Liver (tissue), 3 donors: ENCODE results near the gene CCDC141.

Source experiments
- RXRA ChIP-seq, 2 donors: IDR thresholded peaks; 2 replicates each; pipeline ENCODE4 v1.6.1; 2017 to 2018; ENCODE audit warnings: antibody characterized with exemption in 2 of 2, mild to moderate bottlenecking in 1 of 2
- SP1 ChIP-seq: IDR thresholded peaks from 2 replicates; pipeline ENCODE4 v1.6.1; 2018; ENCODE audit warnings: antibody characterized with exemption, mild to moderate bottlenecking
- TAF1 ChIP-seq: conservative IDR thresholded peaks from 2 replicates; pipeline ENCODE4 v1.6.1; 2016; ENCODE audit warnings: antibody characterized with exemption, mild to moderate bottlenecking
- TF ChIP-seq, protein P1 (sequence below): fragments of 150-350 bp; IDR thresholded peaks from 2 replicates; pipeline ENCODE4 v1.5.1; 2017; ENCODE audit warnings: improper control_type of control experiment, low read depth, low read length; ENCODE audit not compliant: missing input control
- donor health status: healthy.
- donor health status: healthy.

DNA sequence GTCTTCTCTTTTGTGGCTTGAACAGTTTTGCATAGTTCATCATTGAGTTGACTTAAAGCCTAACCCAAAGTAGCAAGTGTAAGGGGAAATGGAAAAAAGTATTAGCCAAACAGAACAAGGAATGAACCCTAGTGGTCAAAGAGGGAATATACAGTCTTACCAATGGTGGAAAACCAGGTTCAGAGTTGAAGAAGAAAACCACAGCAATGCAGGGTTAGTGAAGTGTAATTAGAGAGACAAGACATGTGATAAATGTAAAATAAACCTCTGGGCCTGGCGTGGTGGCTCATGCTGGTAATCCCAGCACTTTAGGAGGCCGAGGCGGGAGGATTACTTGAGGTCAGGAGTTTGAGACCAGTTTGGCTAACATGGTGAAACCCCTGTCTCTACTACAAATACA lies 245.1 kb downstream of the CCDC141 start:
- TF ChIP-seq, protein P1, sequence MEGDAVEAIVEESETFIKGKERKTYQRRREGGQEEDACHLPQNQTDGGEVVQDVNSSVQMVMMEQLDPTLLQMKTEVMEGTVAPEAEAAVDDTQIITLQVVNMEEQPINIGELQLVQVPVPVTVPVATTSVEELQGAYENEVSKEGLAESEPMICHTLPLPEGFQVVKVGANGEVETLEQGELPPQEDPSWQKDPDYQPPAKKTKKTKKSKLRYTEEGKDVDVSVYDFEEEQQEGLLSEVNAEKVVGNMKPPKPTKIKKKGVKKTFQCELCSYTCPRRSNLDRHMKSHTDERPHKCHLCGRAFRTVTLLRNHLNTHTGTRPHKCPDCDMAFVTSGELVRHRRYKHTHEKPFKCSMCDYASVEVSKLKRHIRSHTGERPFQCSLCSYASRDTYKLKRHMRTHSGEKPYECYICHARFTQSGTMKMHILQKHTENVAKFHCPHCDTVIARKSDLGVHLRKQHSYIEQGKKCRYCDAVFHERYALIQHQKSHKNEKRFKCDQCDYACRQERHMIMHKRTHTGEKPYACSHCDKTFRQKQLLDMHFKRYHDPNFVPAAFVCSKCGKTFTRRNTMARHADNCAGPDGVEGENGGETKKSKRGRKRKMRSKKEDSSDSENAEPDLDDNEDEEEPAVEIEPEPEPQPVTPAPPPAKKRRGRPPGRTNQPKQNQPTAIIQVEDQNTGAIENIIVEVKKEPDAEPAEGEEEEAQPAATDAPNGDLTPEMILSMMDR = peak; percentile 47
- TF ChIP-seq RXRA (IDR thresholded peaks at IDR 0.05) (no peak), TAF1 (no peak), SP1 (no peak)
